IMR-90 (cell line): Measurements from ENCODE around the gene FAM234B. TPM values are rescaled to one million over a fixed set of nuclear protein-coding genes. Genes with fewer than 3 reads are reported as not detected.

ENCODE experiments used
- ATAC-seq: fragments of 200-7000 bp; cut with Tn5 transposase; 2 replicates; pipeline ENCODE4 v1.9.1; 2020; ENCODE audit warnings: low read depth, mild to moderate bottlenecking, moderate library complexity
- BruUV-seq: library from RNA; stranded (reverse); fragments of 400-500 nt; replicated peaks from 2 replicates; lab custom pipeline; 2021; lab: Mats Ljungman, UMichigan
- CTCF ChIA-PET: fragments of 300-600 bp; formaldehyde crosslinking; extraction: SDS; loops from one replicate; lab custom pipeline; 2021; ENCODE audit warnings: antibody characterized with exemption; lab: Yijun Ruan, JAX
- POLR2A ChIA-PET: fragments of 300-600 bp; sonication (Branson Sonifier 250); formaldehyde crosslinking; loops from one replicate; lab custom pipeline; 2022; ENCODE audit warnings: antibody characterized with exemption; ENCODE audit not compliant: unreplicated experiment; lab: Charles Lee
- DNase-seq: peaks from one replicate; pipeline ENCODE4 v3.0.0; 2013
- H2AFZ ChIP-seq: replicated peaks from 2 replicates; pipeline ENCODE3; 2013; ENCODE audit warnings: low read length, mild to moderate bottlenecking; ENCODE audit not compliant: poor library complexity
- H2AK5ac ChIP-seq: 2 replicates; pipeline ENCODE4 v1.6.1; 2013; ENCODE audit warnings: low read depth, low read length, inconsistent platforms
- H2AK9ac ChIP-seq: replicated peaks from 2 replicates; pipeline ENCODE3; 2013; ENCODE audit warnings: mild to moderate bottlenecking, low read depth, low read length, moderate library complexity; ENCODE audit not compliant: poor library complexity
- H2BK120ac ChIP-seq: 2 replicates; pipeline ENCODE4 v1.6.1; 2013; ENCODE audit warnings: low read depth, low read length, inconsistent platforms
- H2BK15ac ChIP-seq: 3 replicates; pipeline ENCODE4 v1.6.1; 2013; ENCODE audit warnings: low read depth, low read length, inconsistent platforms
- H2BK20ac ChIP-seq: 2 replicates; pipeline ENCODE4 v1.6.1; 2013; ENCODE audit warnings: low read depth, mild to moderate bottlenecking, inconsistent platforms, low read length, moderate library complexity
- H2BK5ac ChIP-seq: 2 replicates; pipeline ENCODE4 v1.6.1; 2013; ENCODE audit warnings: mild to moderate bottlenecking, low read depth, low read length, inconsistent platforms; ENCODE audit not compliant: poor library complexity, severe bottlenecking
- H3K14ac ChIP-seq: replicated peaks from 2 replicates; pipeline ENCODE4 v1.6.1; 2013; ENCODE audit warnings: low read depth, low read length, inconsistent platforms
- H3K18ac ChIP-seq: 2 replicates; pipeline ENCODE4 v1.6.1; 2013; ENCODE audit warnings: low read depth, low read length, control low read depth
- H3K23ac ChIP-seq: 2 replicates; pipeline ENCODE4 v1.6.1; 2013; ENCODE audit warnings: low read depth, low read length, inconsistent platforms
- H3K27ac ChIP-seq: 2 replicates; pipeline ENCODE4 v1.5.1; 2013; ENCODE audit warnings: mild to moderate bottlenecking, control low read depth, low read length; ENCODE audit not compliant: insufficient read depth
- H3K27me3 ChIP-seq: 2 replicates; pipeline ENCODE4 v1.6.1; 2013; ENCODE audit warnings: low read length; ENCODE audit not compliant: control insufficient read depth, insufficient read depth
- H3K36me3 ChIP-seq: 2 replicates; pipeline ENCODE4 v1.6.1; 2013; ENCODE audit warnings: low read length, mixed read lengths; ENCODE audit not compliant: control insufficient read depth, insufficient read depth
- H3K4ac ChIP-seq: 2 replicates; pipeline ENCODE4 v1.6.1; 2013; ENCODE audit warnings: low read depth, low read length, inconsistent platforms
- H3K4me1 ChIP-seq: 2 replicates; pipeline ENCODE4 v1.6.1; 2013; ENCODE audit warnings: low read length, mixed read lengths; ENCODE audit not compliant: control insufficient read depth, insufficient read depth
- H3K4me2 ChIP-seq: 2 replicates; pipeline ENCODE4 v1.6.1; 2013; ENCODE audit warnings: low read depth, mild to moderate bottlenecking, control low read depth, low read length, moderate library complexity
- H3K4me3 ChIP-seq: 2 replicates; pipeline ENCODE4 v1.5.1; 2013; ENCODE audit warnings: low read depth, mild to moderate bottlenecking, control low read depth, low read length, moderate library complexity; ENCODE audit not compliant: insufficient read depth
- H3K56ac ChIP-seq: 2 replicates; pipeline ENCODE4 v1.6.1; 2013; ENCODE audit warnings: low read length, inconsistent platforms; ENCODE audit not compliant: insufficient read depth; ENCODE audit errors: extremely low read depth
- H3K79me1 ChIP-seq, 2 experiments: 2 replicates each; pipeline ENCODE4 v1.6.1; 2013; ENCODE audit warnings: low read length in 2 of 2, inconsistent platforms in 1 of 2, low read depth in 1 of 2
- H3K9ac ChIP-seq: 2 replicates; pipeline ENCODE4 v1.6.1; 2013; ENCODE audit warnings: low read depth, low read length, control low read depth
- H3K9me1 ChIP-seq: 2 replicates; pipeline ENCODE4 v1.6.1; 2013; ENCODE audit warnings: low read length, inconsistent platforms; ENCODE audit not compliant: insufficient read depth
- H3K9me3 ChIP-seq: 2 replicates; pipeline ENCODE4 v1.6.1; 2013; ENCODE audit warnings: low read length; ENCODE audit not compliant: control insufficient read depth, insufficient read depth
- H4K20me1 ChIP-seq: 2 replicates; pipeline ENCODE4 v1.6.1; 2013; ENCODE audit warnings: low read length, inconsistent platforms; ENCODE audit not compliant: insufficient read depth
- H4K5ac ChIP-seq: 2 replicates; pipeline ENCODE4 v1.6.1; 2013; ENCODE audit warnings: mild to moderate bottlenecking, low read depth, low read length, control low read depth
- H4K8ac ChIP-seq, 2 experiments: 2 replicates each; pipeline ENCODE4 v1.6.1; 2013; ENCODE audit warnings: low read depth in 2 of 2, low read length in 2 of 2, control low read depth in 1 of 2, inconsistent platforms in 1 of 2
- H4K91ac ChIP-seq: 2 replicates; pipeline ENCODE4 v1.6.1; 2013; ENCODE audit warnings: low read depth, low read length, inconsistent platforms; ENCODE audit not compliant: insufficient read depth
- NFE2L2 ChIP-seq: fragments of 150-350 bp; IDR thresholded peaks from 2 replicates; pipeline ENCODE4 v1.6.1; 2016; ENCODE audit warnings: low read depth, mild to moderate bottlenecking, low read length
- POLR2A ChIP-seq: IDR thresholded peaks from 2 replicates; pipeline ENCODE4 v1.6.1; 2012; ENCODE audit warnings: mild to moderate bottlenecking, low read depth, low read length
- WGBS, 2 experiments: methylation state at CpG; one replicate each; pipeline versions ENCODE4 v1.1.5 to v1.1.7; 2013; ENCODE audit warnings: missing lambda C conversion rate in 2 of 2; ENCODE audit not compliant: insufficient read length in 1 of 2; ENCODE audit errors: extremely low coverage in 2 of 2; 5-methylcytosine and 5-hydroxymethylcytosine counted together
- dilution Hi-C: fragments of 300-500 bp; cut with HindIII; formaldehyde crosslinking; loops from one replicate; pipeline ENCODE4 v1.14.3; 2018; ENCODE audit warnings: low sequenced_read_pairs; ENCODE audit not compliant: unreplicated experiment
- in situ Hi-C: fragments of 300-500 bp; cut with MboI; formaldehyde crosslinking; loops from 3 replicates; pipeline ENCODE4 v1.14.3; 2019; ENCODE audit warnings: low sequenced_read_pairs, inconsistent platforms, mixed read lengths
- intact Hi-C: fragments of 100-400 bp; cut with micrococcal nuclease; formaldehyde crosslinking; loops from 2 replicates; pipeline ENCODE4 v1.10.0; 2022
- polyA plus RNA-seq, 3 experiments: library from polyadenylated mRNA; depleted of rRNA; stranded (reverse); fragments of >200 nt; gene quantifications; 2 replicates each; pipeline ENCODE4 v1.2.3, GENCODE V29; 2012; ENCODE audit warnings: low replicate concordance in 1 of 3
- total RNA-seq: library from RNA; depleted of rRNA; stranded (reverse); fragments of >200 nt; gene quantifications from 2 replicates; pipeline ENCODE4 v1.2.3, GENCODE V29; 2012

Gene FAM234B
- total and polyA plus RNA-seq, 2 of the 4 experiments (the other 2 are of a cell fraction), result 3.6 to 8.6 TPM

DNA sequence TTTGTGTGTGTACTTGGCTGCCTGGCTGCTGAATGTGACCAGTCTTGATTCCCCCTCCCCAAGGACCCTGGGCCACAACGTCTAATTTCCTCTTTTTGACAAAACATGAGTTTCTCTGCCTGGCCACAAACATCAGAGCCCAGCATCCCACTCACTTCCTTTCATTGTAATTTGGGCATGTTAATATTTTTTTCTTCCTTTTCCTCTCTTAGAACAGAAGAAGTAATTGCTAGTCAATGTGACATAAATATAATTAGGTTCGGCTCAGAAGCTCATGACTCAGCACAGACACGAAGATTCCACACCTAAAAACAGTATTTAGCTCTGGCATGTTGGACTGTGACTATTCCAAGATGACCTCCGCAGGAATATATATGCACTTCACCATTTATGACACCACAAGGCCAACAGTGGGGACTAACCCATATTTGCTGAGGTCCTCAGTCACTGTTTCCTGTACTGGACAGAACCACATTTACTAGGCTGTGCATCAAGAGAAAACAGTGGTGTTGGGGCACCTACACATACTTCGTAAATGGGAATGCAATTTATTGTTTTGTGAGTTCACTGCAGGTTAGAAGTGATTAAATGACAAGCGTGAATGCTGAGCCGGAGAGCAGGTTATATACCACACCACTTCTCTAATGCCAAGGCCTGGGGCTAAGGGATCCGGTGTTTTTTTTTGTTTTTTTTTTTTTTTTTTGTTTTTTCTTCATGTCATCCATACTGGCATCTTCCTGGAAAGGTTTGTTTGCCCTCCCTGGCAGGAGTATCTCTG, 55.1 kb downstream of the FAM234B start:
- H3K9ac ChIP-seq, result peak overlapping the region; percentile 63
- H3K56ac ChIP-seq, result peak overlapping the region; percentile 71
- peak overlapping the region; percentile 87 for H2BK15ac ChIP-seq
- H3K4ac ChIP-seq, result peak overlapping the region; percentile 98
- peak overlapping the region; percentile 80 for H4K8ac ChIP-seq
- H2BK120ac ChIP-seq, result peak overlapping the region; percentile 99
- H4K20me1 ChIP-seq, result no peaks in the 10 kb centered on the region
- BruUV-seq, result no TSS peak
- peaks cover 19% of the 10 kb centered on the region for H3K9me1 ChIP-seq
- H2AK9ac ChIP-seq, result peak overlapping the region; percentile 38
- ChIA-PET POLR2A (interaction anchor here (1.5 kb wide), 1 partner anchor 99 kb away, joined by 4 read pairs; no protein-coding TSS in a partner anchor), CTCF (interaction anchor here (1.0 to 2.5 kb wide), 6 partner anchors 75 to 157 kb away, joined by 3 to 19 read pairs (median 4); no protein-coding TSS in a partner anchor)
- H2AFZ ChIP-seq, result peak overlapping the region; percentile 8
- H3K14ac ChIP-seq, result peak overlapping the region; percentile 65
- in situ Hi-C loops (loop anchor here (5.0 to 10.0 kb wide), 2 partner anchors 113 to 184 kb away; no protein-coding TSS in a partner anchor), dilution Hi-C loops (no loop called here), intact Hi-C loops (loop anchor here (2.0 to 5.0 kb wide), 2 partner anchors 98 to 312 kb away; partner anchors contain the start of genes APOLD1 and HEBP1)
- H3K27ac ChIP-seq, result peak overlapping the region; percentile 95
- H3K23ac ChIP-seq, result peak overlapping the region; percentile 55
- H3K36me3 ChIP-seq, result no peaks in the 10 kb centered on the region
- H3K4me3 ChIP-seq, result no peak overlapping the region
- H3K4me2 ChIP-seq, result peak overlapping the region; percentile 13
- no CpG with 5 or more reads among the region's 8 CpGs for WGBS, 2 experiments
- H4K91ac ChIP-seq, result peak overlapping the region; percentile 91
- peak overlapping the region; percentile 79 for H3K18ac ChIP-seq
- H2AK5ac ChIP-seq, result peak overlapping the region; percentile 97
- peak overlapping the region; percentile 81 for H2BK5ac ChIP-seq
- TF ChIP-seq POLR2A (no peak; the same call in 1 of the 2 replicates), NFE2L2 (0 out of 2 replicates have a peak, but pooled peaks have one; percentile 5)
- no peak for ATAC-seq
- DNase-seq, result no peak
- H3K9me3 ChIP-seq, result no peaks in the 10 kb centered on the region
- no peaks in the 10 kb centered on the region for H3K27me3 ChIP-seq
- H4K5ac ChIP-seq, result peak overlapping the region; percentile 88
- peak overlapping the region; percentile 97 for H2BK20ac ChIP-seq
- peaks cover 44% of the 10 kb centered on the region for H3K4me1 ChIP-seq
- peaks cover 0 to 25% of the 10 kb centered on the region in 2 experiments; a peak in 2 of 4 replicates for H3K79me1 ChIP-seq
